A549 (cell line): Measurements from ENCODE around the gene PIH1D1. TPM values are rescaled to one million over a fixed set of nuclear protein-coding genes. Genes with fewer than 3 reads are reported as not detected.

Experiments
- ATAC-seq, 2 experiments: fragments of 200-7000 bp in 1 of 2; fragments of >200 bp in 1 of 2; cut with Nextera tagmentation in 1 of 2; cut with Tn5 transposase in 1 of 2; 3 replicates each; pipeline versions ENCODE4 v1.8.0 to v1.9.1; 2018 to 2020; ENCODE audit warnings: mild to moderate bottlenecking in 1 of 2, moderate library complexity in 1 of 2
- CTCF ChIA-PET: fragments of 300-600 bp; sonication (Branson Sonifier 250); formaldehyde crosslinking; extraction: SDS; loops from one replicate; lab custom pipeline; 2021; ENCODE audit warnings: antibody characterized with exemption, inconsistent platforms; lab: Yijun Ruan, JAX
- POLR2A ChIA-PET: fragments of 350-600 bp; formaldehyde crosslinking; extraction: SDS; loops from one replicate; lab custom pipeline; 2021; ENCODE audit warnings: antibody characterized with exemption, inconsistent platforms; lab: Yijun Ruan, JAX
- DNase-seq, 2 experiments: peaks; one replicate each; pipeline versions ENCODE4 v3.0.0 to v3.0.0-alpha.2; 2011 to 2016; ENCODE audit warnings: low read depth in 1 of 2, low spot score in 1 of 2
- FAIRE-seq: peaks from 2 replicates; lab custom pipeline; 2011; peaks lifted over from hg19 to GRCh38; lab: Jason Lieb, UNC
- H3K27ac ChIP-seq, 2 experiments: fragments of >200 bp; sonication (Bioruptor Twin); formaldehyde crosslinking; 3 replicates each; pipeline ENCODE4 v1.5.1; 2016 to 2017
- H3K4me1 ChIP-seq: fragments of >200 bp; sonication (Bioruptor Twin); formaldehyde crosslinking; 3 replicates; pipeline ENCODE4 v1.6.1; 2016
- H3K4me2 ChIP-seq: fragments of >200 bp; sonication (Bioruptor Twin); formaldehyde crosslinking; 3 replicates; pipeline ENCODE4 v1.6.1; 2016
- H3K4me3 ChIP-seq: fragments of >200 bp; sonication (Bioruptor Twin); formaldehyde crosslinking; 3 replicates; pipeline ENCODE4 v1.5.1; 2016
- H3K9me3 ChIP-seq: fragments of >200 bp; sonication (Bioruptor Twin); formaldehyde crosslinking; 3 replicates; pipeline ENCODE4 v1.6.1; 2016
- CBX8 ChIP-seq: fragments of 200-600 bp; sonication (generic); IDR thresholded peaks from 2 replicates; pipeline ENCODE4 v1.6.1; 2016
- CHD2 ChIP-seq: fragments of 150-350 bp; IDR thresholded peaks from 2 replicates; pipeline ENCODE4 v1.6.1; 2014; ENCODE audit warnings: low read length; ENCODE audit not compliant: partially characterized antibody
- CTCF ChIP-seq: fragments of >200 bp; sonication (Bioruptor Twin); formaldehyde crosslinking; IDR thresholded peaks from 3 replicates; pipeline ENCODE4 v1.5.1; 2016
- EP300 ChIP-seq, 2 experiments: fragments of >200 bp; sonication (Bioruptor Twin); formaldehyde crosslinking; IDR thresholded peaks; 2 replicates in 1 of 2; 3 replicates in 1 of 2; pipeline ENCODE4 v1.6.1; 2016 to 2017
- FOSB ChIP-seq: fragments of 250-450 bp; sonication (Bioruptor Pico); IDR thresholded peaks from 2 replicates; pipeline ENCODE4 v1.5.0; 2020; ENCODE audit warnings: mild to moderate bottlenecking, moderate library complexity
- GATA3 ChIP-seq: IDR thresholded peaks from 2 replicates; pipeline ENCODE4 v1.6.1; 2012; ENCODE audit warnings: borderline replicate concordance
- HEYL ChIP-seq: fragments of 250-450 bp; sonication (Bioruptor Pico); IDR thresholded peaks from 2 replicates; pipeline ENCODE4 v1.8.0; 2021; ENCODE audit warnings: mild to moderate bottlenecking, moderate library complexity
- JUN ChIP-seq, 2 experiments: fragments of >200 bp; sonication (Bioruptor Twin); formaldehyde crosslinking; IDR thresholded peaks; 2 replicates in 1 of 2; 3 replicates in 1 of 2; pipeline ENCODE4 v1.6.1; 2016 to 2017
- KDM5A ChIP-seq: fragments of 200-600 bp; sonication (generic); IDR thresholded peaks from 2 replicates; pipeline ENCODE4 v1.6.1; 2016; ENCODE audit warnings: antibody characterized with exemption, mild to moderate bottlenecking
- MAFK ChIP-seq: fragments of 450-650 bp; IDR thresholded peaks from 2 replicates; pipeline ENCODE4 v1.6.1; 2014; ENCODE audit not compliant: partially characterized antibody
- MAZ ChIP-seq: fragments of 150-350 bp; IDR thresholded peaks from 2 replicates; pipeline ENCODE4 v1.6.1; 2014; ENCODE audit warnings: antibody characterized with exemption, low read depth, low read length, borderline replicate concordance
- MYC ChIP-seq: IDR thresholded peaks from 2 replicates; pipeline ENCODE4 v1.6.1; 2012; ENCODE audit warnings: mild to moderate bottlenecking, inconsistent platforms, low read length, improper control_type of control experiment, borderline replicate concordance
- NPAS2 ChIP-seq: fragments of 250-450 bp; sonication (Bioruptor Pico); IDR thresholded peaks from 2 replicates; pipeline ENCODE4 v1.8.0; 2022; ENCODE audit warnings: mild to moderate bottlenecking, moderate library complexity, borderline replicate concordance
- PBX3 ChIP-seq: IDR thresholded peaks from 2 replicates; pipeline ENCODE4 v1.6.1; 2012
- PHF8 ChIP-seq: fragments of 200-600 bp; sonication (generic); IDR thresholded peaks from 2 replicates; pipeline ENCODE4 v1.6.1; 2016; ENCODE audit warnings: low read depth, mild to moderate bottlenecking, antibody characterized with exemption, moderate library complexity, borderline replicate concordance
- POLR2AphosphoS2 ChIP-seq: conservative IDR thresholded peaks from 2 replicates; pipeline ENCODE4 v1.6.1; 2012; ENCODE audit warnings: low read length, improper control_type of control experiment, inconsistent platforms
- RCOR1 ChIP-seq: fragments of 150-350 bp; IDR thresholded peaks from 2 replicates; pipeline ENCODE4 v1.6.1; 2014; ENCODE audit warnings: antibody characterized with exemption, low read length, low read depth
- RFX5 ChIP-seq: fragments of 450-650 bp; IDR thresholded peaks from 2 replicates; pipeline ENCODE4 v1.7.1; 2014; ENCODE audit warnings: antibody characterized with exemption, mild to moderate bottlenecking, moderate library complexity
- RNF2 ChIP-seq: fragments of 200-600 bp; sonication (generic); IDR thresholded peaks from 2 replicates; pipeline ENCODE4 v1.6.1; 2016; ENCODE audit warnings: low read depth, mild to moderate bottlenecking, antibody characterized with exemption, moderate library complexity, borderline replicate concordance
- SMC3 ChIP-seq: fragments of >200 bp; sonication (Bioruptor Twin); formaldehyde crosslinking; IDR thresholded peaks from 3 replicates; pipeline ENCODE4 v1.6.1; 2018; ENCODE audit warnings: inconsistent platforms
- TFCP2L1 ChIP-seq: fragments of 250-450 bp; sonication (Bioruptor Pico); IDR thresholded peaks from 2 replicates; pipeline ENCODE4 v1.5.0; 2021; ENCODE audit warnings: mild to moderate bottlenecking
- ZFP36 ChIP-seq: fragments of 450-650 bp; IDR thresholded peaks from 2 replicates; pipeline ENCODE4 v1.6.1; 2014; ENCODE audit warnings: borderline replicate concordance; ENCODE audit not compliant: partially characterized antibody
- ZSCAN20 ChIP-seq: fragments of 250-450 bp; sonication (Bioruptor Pico); IDR thresholded peaks from 2 replicates; pipeline ENCODE4 v1.8.0; 2022; ENCODE audit warnings: mild to moderate bottlenecking, moderate library complexity
- WGBS: methylation state at CpG from one replicate; pipeline ENCODE4 v1.1.6; 2017; ENCODE audit errors: missing lambda C conversion rate; 5-methylcytosine and 5-hydroxymethylcytosine counted together
- polyA plus RNA-seq, 4 experiments: library from polyadenylated mRNA; depleted of rRNA in 3 of 4; stranded (reverse); fragments of >200 nt; fragmentation: RNase III in 1 of 4; extraction: RNeasy Plus Mini Kit Qiagen cat#74134 plus additional on column Dnase treatment in 1 of 4; gene quantifications; 2 replicates in 3 of 4; 3 replicates in 1 of 4; pipeline ENCODE4 v1.2.3, GENCODE V29; 2011 to 2017

Gene PIH1D1
- polyA plus RNA-seq, 2 of the 4 experiments (the other 2 are of a cell fraction), result 89.7 to 114 TPM

- H3K4me3 ChIP-seq, result no peak overlapping the region
- 90% methylated on average over 2 of the region's 2 CpGs for WGBS
- FAIRE-seq (no peak), ATAC-seq (no peak), DNase-seq (no peak)
- no peak overlapping the region for H3K27ac ChIP-seq
- CTCF ChIA-PET, result interaction anchor here (1.2 to 3.9 kb wide), 3 partner anchors 8 to 24 kb away, joined by 3 to 22 read pairs (median 16); no protein-coding TSS in a partner anchor
- POLR2A ChIA-PET, result no interaction called here
- H3K4me1 ChIP-seq, result no peaks in the 10 kb centered on the region
- no peaks in the 10 kb centered on the region for H3K9me3 ChIP-seq
- TF ChIP-seq JUN (IDR thresholded peaks at IDR 0.05) (no peak), CTCF (no peak), RFX5 (no peak), KDM5A (no peak), FOSB (CRISPR knock-in tag) (no peak), ZFP36 (no peak), PBX3 (no peak), MAFK (no peak), CBX8 (no peak)
- no peak overlapping the region for H3K4me2 ChIP-seq
Measured at GRCh38 chr19:49415810-49416200, 35.8 kb downstream of the PIH1D1 start.

GRCh38 chr19:49415102-49415809 is 36.4 kb downstream of the PIH1D1 start:
- TF ChIP-seq JUN (IDR thresholded peaks at IDR 0.05), result no peak
- no peak for TF ChIP-seq NPAS2 (CRISPR knock-in tag)
- no peak for TF ChIP-seq RCOR1
- TF ChIP-seq MAZ, result no peak
- TF ChIP-seq ZSCAN20, result no peak
- TF ChIP-seq GATA3, result no peak
- no peak for TF ChIP-seq RNF2
- TF ChIP-seq KDM5A, result no peak
- TF ChIP-seq CHD2, result no peak
- no peak for TF ChIP-seq POLR2AphosphoS2
- TF ChIP-seq SMC3, result no peak
- no peak for TF ChIP-seq TFCP2L1 (CRISPR knock-in tag)
- no peak for TF ChIP-seq MYC
- TF ChIP-seq EP300 (IDR thresholded peaks at IDR 0.05), result no peak
- no peak for TF ChIP-seq PHF8
- no peak for TF ChIP-seq HEYL
- TF ChIP-seq CBX8, result no peak
- H3K4me1 ChIP-seq, result no peaks in the 10 kb centered on the region
- H3K4me2 ChIP-seq, result no peak overlapping the region
- FAIRE-seq (no peak), ATAC-seq (no peak), DNase-seq (no peak)
- CTCF ChIA-PET, result interaction anchor here (1.2 kb wide), 2 partner anchors 9 to 10 kb away, joined by 3 read pairs; partner anchors contain the start of gene GFY
- H3K27ac ChIP-seq, result no peak overlapping the region
- no peaks in the 10 kb centered on the region for H3K9me3 ChIP-seq
- WGBS, result 60% methylated on average over 10 of the region's 15 CpGs
- POLR2A ChIA-PET, result no interaction called here
- no peak overlapping the region for H3K4me3 ChIP-seq
